DMS79 (cell line): ENCODE results near the gene CYP8B1.
A peak's percentile ranks its signal among the peaks of the same experiment; 100 is the strongest.

Experiments
- DNase-seq: peaks from one replicate; lab custom pipeline; 2025; lab: John Stamatoyannopoulos, UW

CYP8B1 gene

DNA sequence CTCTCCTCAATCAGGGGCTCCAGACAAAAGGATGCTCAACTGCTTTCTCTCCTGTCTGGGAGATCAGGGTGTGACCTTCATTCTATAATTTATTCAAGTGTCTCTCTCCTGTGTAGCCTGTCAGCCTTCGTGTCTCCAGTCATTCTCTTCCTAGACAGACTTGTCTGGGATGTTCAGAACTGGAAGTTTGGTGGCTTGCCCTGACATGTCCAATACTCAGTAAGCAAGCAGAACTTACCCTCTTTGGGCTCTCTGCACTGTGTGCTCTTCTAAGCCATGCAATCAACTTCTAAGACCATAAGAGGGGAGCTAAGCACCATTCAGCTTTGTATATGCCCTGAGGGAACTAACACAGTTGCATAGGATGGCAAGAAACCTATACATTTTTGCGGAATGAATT is 52.3 kb downstream of the CYP8B1 start:
- DNase-seq: peak; percentile 86

GRCh38 chr3:42822828-42823227 is 52.9 kb downstream of the CYP8B1 start:
- DNase-seq: no peak
